GM19372 (cell line): ENCODE data around the gene FUZ.

ENCODE experiments used
- ATAC-seq: cut with Tn5 transposase; IDR thresholded peaks from one replicate; pipeline ENCODE4 v1.9.1; 2021; ENCODE audit warnings: mild to moderate bottlenecking, low read depth, moderate library complexity; ENCODE audit not compliant: unreplicated experiment

FUZ gene

GRCh38 chr19:49851456-49852259 lies 38.6 kb upstream of the FUZ start:
- no peak for ATAC-seq

GRCh38 chr19:49850487-49851342 lies 37.6 kb upstream of the FUZ start, which contains the start of gene PTOV1:
TSS of gene PTOV1 (plus strand) at chr19:49851159.
- peak; percentile 74 for ATAC-seq

GRCh38 chr19:49850221-49850486 lies 37.1 kb upstream of the FUZ start:
- no peak for ATAC-seq

GRCh38 chr19:49849433-49850220 lies 36.5 kb upstream of the FUZ start:
- ATAC-seq = no peak

- ATAC-seq = no peak
These were observed 35.8 kb upstream of the FUZ start for GRCh38 chr19:49848938-49849337.

- no peak for ATAC-seq
These were observed 34.9 kb upstream of the FUZ start for GRCh38 chr19:49847731-49848696.

GRCh38 chr19:49846408-49846807 lies 33.3 kb upstream of the FUZ start:
- no peak for ATAC-seq

- no peak for ATAC-seq
These were observed 32.3 kb upstream of the FUZ start for GRCh38 chr19:49845414-49845813.

GRCh38 chr19:49844138-49845095 lies 31.3 kb upstream of the FUZ start:
- no peak for ATAC-seq

GRCh38 chr19:49843265-49843664 lies 30.2 kb upstream of the FUZ start:
- no peak for ATAC-seq

GRCh38 chr19:49840736-49841249 lies 27.7 kb upstream of the FUZ start:
- ATAC-seq = no peak

- no peak for ATAC-seq
These were observed 27.2 kb upstream of the FUZ start for GRCh38 chr19:49840321-49840720.

- no peak for ATAC-seq
These were observed 26.6 kb upstream of the FUZ start for GRCh38 chr19:49839713-49840112.

- ATAC-seq = no peak
These were observed 25.9 kb upstream of the FUZ start for GRCh38 chr19:49838885-49839588.

GRCh38 chr19:49837425-49837824 lies 24.3 kb upstream of the FUZ start:
- ATAC-seq = no peak

GRCh38 chr19:49837009-49837310 lies 23.9 kb upstream of the FUZ start:
- ATAC-seq = no peak

- ATAC-seq = no peak
These were observed 23.3 kb upstream of the FUZ start for GRCh38 chr19:49836176-49837008.
